Renal cortex interstitium (tissue), 11 donors: ENCODE results near the gene SLAMF1. TPM values are rescaled to one million over a fixed set of nuclear protein-coding genes. Genes with fewer than 3 reads are reported as not detected.

ENCODE experiments used
- DNase-seq, 11 donors: peaks; one replicate each; pipeline ENCODE4 v3.0.0-alpha.2; 2013; ENCODE audit warnings: low read depth in 9 of 11, low spot score in 4 of 11; ENCODE audit errors: extremely low read depth in 1 of 11
- polyA plus RNA-seq, 3 donors: library from polyadenylated mRNA; unstranded; fragments of 120-200 nt; gene quantifications; one replicate each; pipeline ENCODE4 v1.2.1, GENCODE V29; 2013; ENCODE audit not compliant: insufficient read length in 3 of 3

The SLAMF1 gene
- polyA plus RNA-seq, 3 donors, result 0.04 to 0.19 (median 0.09) TPM

GRCh38 chr1:160642281-160642644 is 4.6 kb downstream of the SLAMF1 start:
- DNase-seq, result no peak

- DNase-seq, result no peak
Measured at GRCh38 chr1:160641323-160642280, 5.2 kb downstream of the SLAMF1 start.

GRCh38 chr1:160640359-160641123 is 6.3 kb downstream of the SLAMF1 start:
- DNase-seq, result no peak

GRCh38 chr1:160639652-160640051 is 7.2 kb downstream of the SLAMF1 start:
- no peak for DNase-seq

GRCh38 chr1:160638926-160639325 is 7.9 kb downstream of the SLAMF1 start:
- no peak for DNase-seq

GRCh38 chr1:160638540-160638857 is 8.3 kb downstream of the SLAMF1 start:
- DNase-seq, result no peak

- no peak for DNase-seq
Measured at GRCh38 chr1:160637821-160638539, 8.9 kb downstream of the SLAMF1 start.

- DNase-seq, result no peak
Measured at GRCh38 chr1:160637065-160637464, 9.8 kb downstream of the SLAMF1 start.

GRCh38 chr1:160636547-160636946 is 10.3 kb downstream of the SLAMF1 start:
- DNase-seq, result no peak

GRCh38 chr1:160636076-160636475 is 10.8 kb downstream of the SLAMF1 start:
- DNase-seq, result no peak

GRCh38 chr1:160634543-160635491 is 12.0 kb downstream of the SLAMF1 start:
- DNase-seq, result no peak

GRCh38 chr1:160633330-160633903 is 13.4 kb downstream of the SLAMF1 start:
- DNase-seq, result no peak

- no peak for DNase-seq
Measured at GRCh38 chr1:160631983-160632625, 14.7 kb downstream of the SLAMF1 start.

- DNase-seq, result no peak
Measured at GRCh38 chr1:160630523-160631451, 16.1 kb downstream of the SLAMF1 start.

GRCh38 chr1:160629286-160630210 is 17.3 kb downstream of the SLAMF1 start:
- no peak for DNase-seq

- no peak for DNase-seq
Measured at GRCh38 chr1:160628799-160629263, 18.0 kb downstream of the SLAMF1 start.
